Body of pancreas (tissue), 4 donors: ENCODE measurements around the gene ATXN1. TPM values are rescaled to one million over a fixed set of nuclear protein-coding genes. Genes with fewer than 3 reads are reported as not detected.

Source experiments
- ATAC-seq: fragments of 150-250 bp; one replicate; pipeline ENCODE4 v1.9.1; 2016
- DNase-seq, 4 donors: peaks; one replicate each; pipeline ENCODE4 v3.0.0-alpha.2; 2019
- H3K27ac ChIP-seq, 4 donors: fragments of 200-600 bp; sonication (generic); 1 replicate in 3 of 4; 2 replicates in 1 of 4; pipeline versions ENCODE4 v1.5.1 to v1.6.1; 2016 to 2019; ENCODE audit warnings: mild to moderate bottlenecking in 1 of 4, mixed read lengths in 1 of 4, moderate library complexity in 1 of 4
- H3K27me3 ChIP-seq, 2 donors: fragments of 200-600 bp; sonication (generic); one replicate each; pipeline ENCODE4 v1.6.0; 2016; ENCODE audit warnings: mild to moderate bottlenecking in 1 of 2
- H3K36me3 ChIP-seq, 2 donors: fragments of 200-600 bp; sonication (generic); replicated peaks in 1 of 2; 2 replicates each; pipeline ENCODE4 v1.5.1; 2016; ENCODE audit warnings: low read depth in 2 of 2; ENCODE audit not compliant: insufficient read depth in 1 of 2
- H3K4me1 ChIP-seq: fragments of 200-600 bp; sonication (generic); one replicate; pipeline ENCODE4 v1.6.0; 2016
- H3K4me3 ChIP-seq, 2 donors: fragments of 200-600 bp; sonication (generic); 1 replicate in 1 of 2; 2 replicates in 1 of 2; pipeline ENCODE4 v1.5.1; 2016 to 2019
- H3K9me3 ChIP-seq, 3 donors: fragments of 200-600 bp; sonication (generic); 1 replicate in 2 of 3; 2 replicates in 1 of 3; pipeline ENCODE4 v1.5.1; 2016
- POLR2A ChIP-seq, 3 donors: fragments of 450-650 bp; IDR thresholded peaks; one replicate each; pipeline ENCODE4 v1.6.1; 2016; ENCODE audit warnings: antibody characterized with exemption in 3 of 3, mild to moderate bottlenecking in 2 of 3
- WGBS, 2 donors: methylation state at CpG; one replicate each; pipeline ENCODE4 v1.1.5; 2017; 5-methylcytosine and 5-hydroxymethylcytosine counted together
- intact Hi-C: fragments of 100-400 bp; cut with DNase I; formaldehyde crosslinking; loops from one replicate; pipeline ENCODE4 v1.15.1; 2023
- total RNA-seq, 2 donors: library from RNA; depleted of rRNA; stranded (reverse); fragments of >200 nt; gene quantifications; one replicate each; pipeline ENCODE4 v1.1.0, GENCODE V29; 2016
- TF ChIP-seq, protein P1 (sequence below), 7 experiments: fragments of 450-650 bp in 4 of 7; fragments of 200-600 bp in 3 of 7; sonication (generic) in 3 of 7; IDR thresholded peaks; one replicate each; pipeline ENCODE4 v1.5.1; 2016 to 2019; ENCODE audit warnings: antibody characterized with exemption in 7 of 7

ATXN1 gene
- total RNA-seq, 2 donors from 2014 or later: 24.6 to 24.7 TPM

DNA sequence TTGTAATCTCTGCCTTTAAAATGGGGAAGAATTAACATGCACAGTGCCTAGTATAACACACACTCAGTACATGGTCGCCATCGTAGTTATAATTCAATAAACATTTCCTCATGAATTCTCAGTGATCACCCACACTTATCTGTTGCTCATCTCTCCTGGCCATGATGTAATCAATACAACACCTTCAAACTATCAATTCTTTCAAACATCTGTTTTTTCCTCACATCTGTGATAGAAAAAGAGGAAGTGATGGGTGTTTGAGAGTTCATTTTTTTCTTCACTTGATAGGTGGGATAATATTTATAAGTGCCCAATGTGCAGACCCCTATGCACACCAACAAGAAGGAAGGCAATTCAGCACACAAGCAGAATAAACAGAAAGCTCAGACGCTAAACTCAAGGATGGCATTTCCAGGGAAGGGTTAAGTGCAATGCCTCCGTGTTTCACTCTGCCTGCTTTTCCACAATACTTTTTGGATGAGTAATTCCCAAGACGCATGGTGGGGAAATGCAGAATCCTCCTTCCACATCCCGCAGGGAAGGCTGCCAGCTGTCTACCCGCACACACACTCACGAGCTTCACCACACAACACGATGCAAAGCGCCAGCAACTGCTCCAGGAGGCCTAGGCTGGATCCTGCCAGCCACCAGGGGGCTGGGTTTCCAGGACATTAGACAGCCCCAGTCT is 422.5 kb downstream of the ATXN1 start:
- TF ChIP-seq, protein P1, sequence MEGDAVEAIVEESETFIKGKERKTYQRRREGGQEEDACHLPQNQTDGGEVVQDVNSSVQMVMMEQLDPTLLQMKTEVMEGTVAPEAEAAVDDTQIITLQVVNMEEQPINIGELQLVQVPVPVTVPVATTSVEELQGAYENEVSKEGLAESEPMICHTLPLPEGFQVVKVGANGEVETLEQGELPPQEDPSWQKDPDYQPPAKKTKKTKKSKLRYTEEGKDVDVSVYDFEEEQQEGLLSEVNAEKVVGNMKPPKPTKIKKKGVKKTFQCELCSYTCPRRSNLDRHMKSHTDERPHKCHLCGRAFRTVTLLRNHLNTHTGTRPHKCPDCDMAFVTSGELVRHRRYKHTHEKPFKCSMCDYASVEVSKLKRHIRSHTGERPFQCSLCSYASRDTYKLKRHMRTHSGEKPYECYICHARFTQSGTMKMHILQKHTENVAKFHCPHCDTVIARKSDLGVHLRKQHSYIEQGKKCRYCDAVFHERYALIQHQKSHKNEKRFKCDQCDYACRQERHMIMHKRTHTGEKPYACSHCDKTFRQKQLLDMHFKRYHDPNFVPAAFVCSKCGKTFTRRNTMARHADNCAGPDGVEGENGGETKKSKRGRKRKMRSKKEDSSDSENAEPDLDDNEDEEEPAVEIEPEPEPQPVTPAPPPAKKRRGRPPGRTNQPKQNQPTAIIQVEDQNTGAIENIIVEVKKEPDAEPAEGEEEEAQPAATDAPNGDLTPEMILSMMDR (IDR thresholded peaks at IDR 0.05): no peak
- no peak for TF ChIP-seq POLR2A (IDR thresholded peaks at IDR 0.05)
- 67 to 69% methylated on average over 6 to 10 of the region's 10 CpGs for WGBS, 2 donors
- peak; percentile 31 for ATAC-seq
- intact Hi-C loops: loop anchor here (5.0 to 10.0 kb wide), 2 partner anchors 166 to 419 kb away; no protein-coding TSS in a partner anchor
- Histone ChIP-seq H3K36me3 (no peaks in the 10 kb centered on the region), H3K27ac (no peak overlapping the region), H3K27me3 (no peaks in the 10 kb centered on the region), H3K4me1 (peaks cover 5% of the 10 kb centered on the region), H3K9me3 (no peaks in the 10 kb centered on the region), H3K4me3 (no peak overlapping the region)
- peak; percentile 30 to 59 (median 52) for DNase-seq

DNA sequence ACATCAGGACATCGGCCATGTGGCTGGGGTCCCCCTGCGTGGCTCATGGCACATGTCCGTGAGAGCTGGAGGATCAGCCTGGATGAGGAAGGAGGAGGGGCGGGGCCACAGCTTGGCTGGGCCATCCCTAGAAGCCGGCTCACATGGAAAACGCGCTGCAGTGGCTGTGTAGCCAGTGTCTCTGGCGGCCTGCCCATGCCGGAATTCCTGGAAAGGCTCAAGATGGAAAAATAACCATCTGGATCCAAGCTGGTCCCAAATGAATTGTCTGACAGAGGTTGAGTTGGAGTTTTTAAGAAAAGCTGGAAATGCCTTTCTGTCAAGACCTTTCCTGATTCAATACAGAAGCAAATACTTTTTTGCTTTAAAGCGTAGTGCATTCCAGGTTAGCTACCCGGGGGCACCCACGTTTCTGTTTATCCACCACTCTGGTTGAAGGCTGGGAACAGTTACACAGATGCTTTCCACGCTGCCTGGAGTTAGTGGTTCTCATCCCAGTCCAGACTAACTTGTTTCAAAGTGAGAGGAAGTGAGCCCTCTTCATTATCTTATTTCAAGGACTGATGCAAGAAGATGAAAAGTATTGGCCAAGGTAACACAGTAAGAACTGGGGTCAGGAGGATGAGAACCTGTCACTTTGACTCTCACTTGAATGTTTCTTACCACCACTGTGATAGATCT is 423.8 kb downstream of the ATXN1 start:
- H3K4me3 ChIP-seq: no peak overlapping the region
- peaks cover 6% of the 10 kb centered on the region for H3K4me1 ChIP-seq
- DNase-seq (peak; percentile 64 to 79 (median 74)), ATAC-seq (peak; percentile 64)
- TF ChIP-seq POLR2A (IDR thresholded peaks at IDR 0.05): no peak
- TF ChIP-seq, protein P1 (IDR thresholded peaks at IDR 0.05): no peak
- intact Hi-C loops: loop anchor here (5.0 to 10.0 kb wide), 2 partner anchors 167 to 420 kb away; no protein-coding TSS in a partner anchor
- H3K9me3 ChIP-seq: no peaks in the 10 kb centered on the region
- 69% methylated on average over 13 of the region's 13 CpGs for WGBS, 2 donors
- H3K27ac ChIP-seq: no peak overlapping the region
- H3K27me3 ChIP-seq: no peaks in the 10 kb centered on the region
- no peaks in the 10 kb centered on the region for H3K36me3 ChIP-seq

DNA sequence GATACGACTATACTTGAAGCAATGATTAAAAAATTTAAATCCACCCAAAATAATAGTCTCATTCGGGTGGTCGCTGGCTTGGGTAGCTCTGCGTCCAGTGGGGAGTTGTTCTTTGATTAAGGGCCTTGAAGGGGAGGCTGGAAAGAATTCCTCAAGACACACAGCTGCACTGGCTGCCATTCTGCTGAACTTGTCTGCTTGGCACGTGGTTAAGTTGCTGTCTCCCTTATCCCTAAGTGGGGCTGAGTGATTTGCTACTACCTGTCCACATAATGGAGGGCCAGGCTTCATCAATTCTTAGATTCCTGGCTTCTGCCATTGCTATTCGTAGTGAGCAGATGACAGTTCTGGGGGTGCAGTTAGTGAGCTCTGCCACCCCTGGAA is 424.4 kb downstream of the ATXN1 start:
- no peak for DNase-seq
- ATAC-seq: no peak
- H3K27ac ChIP-seq: no peak overlapping the region

DNA sequence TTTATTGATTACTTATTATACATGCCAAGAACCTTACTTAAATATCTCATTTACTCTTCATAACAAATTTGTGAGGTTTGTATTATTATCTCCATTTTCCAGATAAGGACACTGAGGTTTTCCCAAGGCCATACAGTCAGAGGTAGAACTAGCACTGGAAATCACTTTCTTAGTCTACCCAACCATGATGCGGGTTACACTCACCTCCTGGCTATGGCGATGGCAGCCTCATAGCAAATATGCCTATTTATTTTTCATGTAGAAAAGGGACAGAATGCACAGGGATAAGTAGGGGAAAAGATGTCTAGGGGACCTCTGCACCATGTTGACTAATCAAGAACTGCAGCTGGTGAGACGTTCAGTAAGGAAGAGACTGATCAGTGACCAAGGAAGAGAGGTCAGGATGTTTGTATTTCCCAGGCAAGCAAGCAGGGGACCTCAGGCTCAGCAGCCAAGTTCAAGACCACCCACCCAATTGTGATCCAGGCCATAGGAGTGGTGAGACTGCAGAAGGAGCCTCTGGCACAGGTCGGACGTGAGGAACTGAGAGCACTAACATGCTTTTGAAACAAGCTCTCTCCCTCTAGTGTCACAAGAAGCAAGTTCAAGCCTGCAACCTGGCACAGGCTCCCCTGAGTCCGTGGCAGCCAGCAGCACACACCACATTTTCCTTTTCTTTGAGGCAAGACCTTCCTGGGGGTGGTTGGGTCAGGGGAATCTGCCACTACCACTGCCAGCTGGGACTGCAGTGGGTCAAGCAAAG is 425.0 kb downstream of the ATXN1 start:
- Histone ChIP-seq H3K27me3 (no peaks in the 10 kb centered on the region), H3K36me3 (no peaks in the 10 kb centered on the region), H3K9me3 (no peaks in the 10 kb centered on the region), H3K4me3 (no peak overlapping the region), H3K4me1 (peaks cover 14% of the 10 kb centered on the region), H3K27ac (no peak overlapping the region)
- no peak for DNase-seq
- intact Hi-C loops: loop anchor here (5.0 to 10.0 kb wide), 2 partner anchors 169 to 421 kb away; no protein-coding TSS in a partner anchor
- ATAC-seq: no peak
- TF ChIP-seq POLR2A (IDR thresholded peaks at IDR 0.05): no peak
- TF ChIP-seq, protein P1 (IDR thresholded peaks at IDR 0.05): no peak
- WGBS, 2 donors: 83 to 88% methylated on average over 6 of the region's 6 CpGs

More for the DNA sequence above, 424.4 kb downstream of the ATXN1 start:
- no peaks in the 10 kb centered on the region for H3K36me3 ChIP-seq
- TF ChIP-seq POLR2A (IDR thresholded peaks at IDR 0.05): no peak
- TF ChIP-seq, protein P1 (IDR thresholded peaks at IDR 0.05): no peak
- H3K4me3 ChIP-seq: no peak overlapping the region
- no peaks in the 10 kb centered on the region for H3K9me3 ChIP-seq
- WGBS, 2 donors: 86 to 89% methylated on average over 5 to 6 of the region's 6 CpGs
- no peaks in the 10 kb centered on the region for H3K27me3 ChIP-seq
- H3K4me1 ChIP-seq: peaks cover 12% of the 10 kb centered on the region
- intact Hi-C loops: loop anchor here (5.0 to 10.0 kb wide), 2 partner anchors 168 to 420 kb away; no protein-coding TSS in a partner anchor
